Osteoblast (primary cell): ENCODE data around the gene CDKN1B. TPM values are rescaled to one million over a fixed set of nuclear protein-coding genes. Genes with fewer than 3 reads are reported as not detected.

Source experiments
- DNase-seq: peaks from one replicate; pipeline ENCODE4 v3.0.0; 2011; ENCODE audit warnings: low spot score, mixed read lengths; ENCODE audit not compliant: insufficient read length; ENCODE audit errors: missing footprints
- H2AFZ ChIP-seq: 2 replicates; pipeline ENCODE4 v1.6.0; 2011; ENCODE audit warnings: mild to moderate bottlenecking, low read length
- H3K27ac ChIP-seq: 2 replicates; pipeline ENCODE4 v1.5.1; 2011; ENCODE audit warnings: mild to moderate bottlenecking, low read depth, low read length, moderate library complexity
- H3K27me3 ChIP-seq: 2 replicates; pipeline ENCODE4 v1.6.0; 2012; ENCODE audit warnings: mild to moderate bottlenecking, control low read depth, inconsistent platforms, low read length, moderate library complexity; ENCODE audit not compliant: insufficient read depth
- H3K36me3 ChIP-seq: 2 replicates; pipeline ENCODE4 v1.5.1; 2011; ENCODE audit warnings: mild to moderate bottlenecking, low read length, control low read depth, moderate library complexity; ENCODE audit not compliant: insufficient read depth
- H3K4me1 ChIP-seq: 2 replicates; pipeline ENCODE4 v1.5.1; 2011; ENCODE audit warnings: mild to moderate bottlenecking, low read length, control low read depth, moderate library complexity; ENCODE audit not compliant: insufficient read depth
- H3K4me2 ChIP-seq: 2 replicates; pipeline ENCODE4 v1.6.0; 2011; ENCODE audit warnings: mild to moderate bottlenecking, low read length; ENCODE audit not compliant: insufficient read depth
- H3K4me3 ChIP-seq: fragments of 200-600 bp; sonication (generic); 3 replicates; pipeline ENCODE4 v1.5.1; 2012; ENCODE audit warnings: mild to moderate bottlenecking, low read length, inconsistent platforms; ENCODE audit not compliant: insufficient read depth
- H3K79me2 ChIP-seq: 2 replicates; pipeline ENCODE4 v1.6.0; 2012; ENCODE audit warnings: mild to moderate bottlenecking, low read length, control low read depth, inconsistent platforms; ENCODE audit not compliant: insufficient read depth
- H3K9me3 ChIP-seq: 2 replicates; pipeline ENCODE4 v1.5.1; 2011; ENCODE audit warnings: low read depth, low read length, control low read depth
- H4K20me1 ChIP-seq: 2 replicates; pipeline ENCODE4 v1.6.0; 2012; ENCODE audit warnings: mild to moderate bottlenecking, low read length, control low read depth; ENCODE audit not compliant: insufficient read depth
- small RNA-seq: library from RNA; depleted of rRNA; stranded (forward); fragments of <200 nt; gene quantifications from one replicate; pipeline ENCODE3, GENCODE V24; 2012
- total RNA-seq: library from RNA; depleted of rRNA; stranded (reverse); fragments of >200 nt; gene quantifications from 2 replicates; pipeline ENCODE4 v1.2.3, GENCODE V29; 2012
- TF ChIP-seq, protein P1 (sequence below): IDR thresholded peaks from 2 replicates; pipeline ENCODE4 v1.5.1; 2011; ENCODE audit warnings: mild to moderate bottlenecking, low read depth, low read length, moderate library complexity; ENCODE audit errors: extremely low read depth

CDKN1B gene
- total RNA-seq, 1 donor = 52.8 TPM

DNA sequence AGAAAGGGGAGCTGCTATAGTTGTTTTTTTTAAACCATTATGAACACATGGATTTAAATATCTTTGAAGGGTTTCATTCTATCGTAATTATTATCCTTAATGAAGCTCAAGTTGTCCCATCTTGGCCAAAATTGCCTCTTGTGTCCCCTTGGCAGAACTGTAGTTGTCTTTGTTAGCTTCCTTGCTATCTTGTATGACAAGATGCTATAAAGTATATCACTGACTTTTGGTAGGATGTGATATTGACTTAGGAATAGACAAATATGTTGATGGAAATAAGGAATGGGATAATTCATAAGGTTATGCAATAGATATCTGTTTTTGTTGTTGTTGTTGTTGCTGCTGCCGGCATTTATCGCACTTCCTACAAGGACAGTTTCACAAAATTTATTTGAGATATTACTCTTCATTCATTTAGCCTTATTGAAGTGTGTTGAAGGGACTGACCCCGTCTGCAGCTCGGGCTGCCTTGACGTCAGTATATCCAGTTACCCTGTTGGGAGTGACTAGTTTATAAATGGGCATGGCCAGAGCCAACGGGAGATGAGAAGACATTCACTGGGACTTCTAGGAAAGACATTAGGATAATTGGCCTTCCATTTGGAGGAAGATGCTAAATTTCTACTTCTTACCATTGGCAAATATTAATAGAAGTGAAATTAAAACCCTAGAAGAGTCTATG is 42.2 kb downstream of the CDKN1B start:
- peak overlapping the region; percentile 54 for H3K4me3 ChIP-seq
- H3K27ac ChIP-seq = peak overlapping the region; percentile 99
- no peaks in the 10 kb centered on the region for H4K20me1 ChIP-seq
- no peak for DNase-seq
- H3K36me3 ChIP-seq = peaks cover 3% of the 10 kb centered on the region
- no peaks in the 10 kb centered on the region for H3K27me3 ChIP-seq
- TF ChIP-seq, protein P1, sequence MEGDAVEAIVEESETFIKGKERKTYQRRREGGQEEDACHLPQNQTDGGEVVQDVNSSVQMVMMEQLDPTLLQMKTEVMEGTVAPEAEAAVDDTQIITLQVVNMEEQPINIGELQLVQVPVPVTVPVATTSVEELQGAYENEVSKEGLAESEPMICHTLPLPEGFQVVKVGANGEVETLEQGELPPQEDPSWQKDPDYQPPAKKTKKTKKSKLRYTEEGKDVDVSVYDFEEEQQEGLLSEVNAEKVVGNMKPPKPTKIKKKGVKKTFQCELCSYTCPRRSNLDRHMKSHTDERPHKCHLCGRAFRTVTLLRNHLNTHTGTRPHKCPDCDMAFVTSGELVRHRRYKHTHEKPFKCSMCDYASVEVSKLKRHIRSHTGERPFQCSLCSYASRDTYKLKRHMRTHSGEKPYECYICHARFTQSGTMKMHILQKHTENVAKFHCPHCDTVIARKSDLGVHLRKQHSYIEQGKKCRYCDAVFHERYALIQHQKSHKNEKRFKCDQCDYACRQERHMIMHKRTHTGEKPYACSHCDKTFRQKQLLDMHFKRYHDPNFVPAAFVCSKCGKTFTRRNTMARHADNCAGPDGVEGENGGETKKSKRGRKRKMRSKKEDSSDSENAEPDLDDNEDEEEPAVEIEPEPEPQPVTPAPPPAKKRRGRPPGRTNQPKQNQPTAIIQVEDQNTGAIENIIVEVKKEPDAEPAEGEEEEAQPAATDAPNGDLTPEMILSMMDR = no peak
- H3K9me3 ChIP-seq = no peaks in the 10 kb centered on the region
- peaks cover 21% of the 10 kb centered on the region for H3K79me2 ChIP-seq
- H2AFZ ChIP-seq = peak overlapping the region; percentile 40
- peak overlapping the region; percentile 93 for H3K4me2 ChIP-seq
- H3K4me1 ChIP-seq = peaks cover 21% of the 10 kb centered on the region

DNA sequence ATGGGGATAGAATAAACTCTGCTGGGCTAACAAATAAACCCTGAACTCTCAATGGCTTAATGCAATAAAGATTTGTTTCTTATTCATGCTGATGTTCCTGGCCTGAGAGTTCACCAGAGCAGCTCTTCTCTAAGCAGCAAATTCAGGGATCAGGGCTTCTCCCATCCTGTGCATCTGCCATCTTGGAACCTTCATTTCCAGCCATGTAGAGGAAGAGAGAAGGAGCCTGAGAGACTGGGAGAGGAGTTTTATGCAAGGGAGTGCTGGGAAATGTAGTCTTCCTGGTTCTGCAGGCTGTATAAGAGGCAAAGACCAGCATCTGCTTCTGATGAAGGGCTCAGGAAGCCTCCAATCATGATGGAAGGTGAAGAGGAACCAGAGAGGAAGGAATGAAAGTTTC is 47.7 kb downstream of the CDKN1B start:
- TF ChIP-seq, protein P1 = no peak
- H3K4me3 ChIP-seq = no peak overlapping the region
- H3K79me2 ChIP-seq = peaks cover 19% of the 10 kb centered on the region
- no peak overlapping the region for H3K4me2 ChIP-seq
- H3K36me3 ChIP-seq = peaks cover 3% of the 10 kb centered on the region
- DNase-seq = no peak
- no peaks in the 10 kb centered on the region for H3K4me1 ChIP-seq
- H3K27me3 ChIP-seq = no peaks in the 10 kb centered on the region
- H3K27ac ChIP-seq = no peak overlapping the region
- peak overlapping the region; percentile 16 for H2AFZ ChIP-seq
- no peaks in the 10 kb centered on the region for H4K20me1 ChIP-seq
- no peaks in the 10 kb centered on the region for H3K9me3 ChIP-seq

- Histone ChIP-seq H3K79me2 (no peaks in the 10 kb centered on the region), H3K9me3 (no peaks in the 10 kb centered on the region), H3K36me3 (no peaks in the 10 kb centered on the region), H3K4me3 (no peak overlapping the region), H3K27ac (no peak overlapping the region), H4K20me1 (no peaks in the 10 kb centered on the region), H3K4me2 (no peak overlapping the region), H3K27me3 (no peaks in the 10 kb centered on the region), H3K4me1 (no peaks in the 10 kb centered on the region), H2AFZ (no peak overlapping the region)
- TF ChIP-seq, protein P1 = no peak
- no peak for DNase-seq
These were observed 53.1 kb downstream of the CDKN1B start for GRCh38 chr12:12770262-12770661.

Small RNAs within 50 kb of the gene (small RNA-seq; reads per million reads assigned to genes)
- gene MIR613 = not detected

Other genes with a start within 250 kb of the CDKN1B start
- 5.1 and 5.3 TPM in 2 replicates for gene DUSP16, start 154.5 kb upstream of the CDKN1B start, total RNA-seq
- 47.0 and 54.5 TPM in 2 replicates for gene CREBL2, start 105.5 kb upstream of the CDKN1B start, total RNA-seq
- under 0.01 and 0.36 TPM in 2 replicates for gene GPR19, start 21.2 kb upstream of the CDKN1B start, total RNA-seq
- gene APOLD1, start 68.3 kb downstream of the CDKN1B start, total RNA-seq = 3.2 and 3.3 TPM in 2 replicates
- gene DDX47, start 96.0 kb downstream of the CDKN1B start, total RNA-seq = 60.8 and 63.6 TPM in 2 replicates
- gene GPRC5A, start 174.2 kb downstream of the CDKN1B start, total RNA-seq = 2.7 and 4.7 TPM in 2 replicates
- not detected in 2 replicates for gene GPRC5D, start 234.8 kb downstream of the CDKN1B start, total RNA-seq